ENCODE data around the gene PDIA2.
"Not testable (repeated sequence)": the region's sequence is repeated elsewhere in the genome, so short reads cannot be mapped to it uniquely, and the experiment has no call there.

The PDIA2 gene

GRCh38 chr16:334164-334832 is 51.3 kb downstream of the PDIA2 start:
- DNase-seq: not testable (repeated sequence)

GRCh38 chr16:334861-335632 is 52.1 kb downstream of the PDIA2 start:
- DNase-seq: not testable (repeated sequence)

DNA sequence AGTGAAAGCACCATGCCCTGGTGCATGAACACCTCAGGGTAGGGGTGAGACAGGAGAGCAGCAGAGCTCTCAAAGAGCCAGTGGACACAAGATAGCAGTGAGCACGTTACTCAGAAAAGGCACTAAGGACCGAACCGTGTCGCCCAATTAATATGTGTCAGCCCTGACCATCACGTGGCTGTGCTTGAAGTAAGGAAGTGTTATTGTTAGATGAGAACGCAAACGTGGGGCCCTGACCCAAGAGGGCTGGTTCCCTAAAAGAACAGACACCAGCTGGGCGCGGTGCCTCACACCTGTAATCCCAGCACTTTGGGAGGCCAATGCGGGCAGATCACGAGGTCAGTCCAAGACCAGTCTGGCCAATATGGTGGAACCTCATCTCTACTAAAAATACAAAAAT is 53.3 kb downstream of the PDIA2 start:
- DNase-seq: no peak
